Colon (tissue), 2 donors: ENCODE measurements around the gene MPHOSPH9.
"Not testable (repeated sequence)": the region's sequence is repeated elsewhere in the genome, so short reads cannot be mapped to it uniquely, and the experiment has no call there.

Experiments used
- FAIRE-seq: peaks from 2 replicates; lab custom pipeline; 2012; peaks lifted over from hg19 to GRCh38; lab: Jason Lieb, UNC
- donor health status: control.
- donor health status: control.

MPHOSPH9 gene

GRCh38 chr12:123227581-123228258 is 5.2 kb downstream of the MPHOSPH9 start:
- FAIRE-seq = no peak

- no peak for FAIRE-seq
Observed at GRCh38 chr12:123225443-123225842, 7.5 kb downstream of the MPHOSPH9 start.

- no peak for FAIRE-seq
Observed at GRCh38 chr12:123223241-123223668, 9.7 kb downstream of the MPHOSPH9 start.

- not testable (repeated sequence) for FAIRE-seq
Observed at GRCh38 chr12:123207815-123208214, 25.1 kb downstream of the MPHOSPH9 start.

GRCh38 chr12:123206794-123207193 is 26.1 kb downstream of the MPHOSPH9 start:
- FAIRE-seq = not testable (repeated sequence)

GRCh38 chr12:123200414-123200813 is 32.5 kb downstream of the MPHOSPH9 start:
- no peak for FAIRE-seq

GRCh38 chr12:123199936-123200335 is 33.0 kb downstream of the MPHOSPH9 start:
- no peak for FAIRE-seq

- FAIRE-seq = no peak
Observed at GRCh38 chr12:123187637-123188036, 45.3 kb downstream of the MPHOSPH9 start.

- no peak for FAIRE-seq
Observed at GRCh38 chr12:123180171-123180570, 52.8 kb downstream of the MPHOSPH9 start.

- no peak for FAIRE-seq
Observed at GRCh38 chr12:123171967-123172366, 61.0 kb downstream of the MPHOSPH9 start.

- FAIRE-seq = no peak
Observed at GRCh38 chr12:123167329-123167728, 65.6 kb downstream of the MPHOSPH9 start.

- FAIRE-seq = no peak
Observed at GRCh38 chr12:123165537-123165936, 67.4 kb downstream of the MPHOSPH9 start.

- no peak for FAIRE-seq
Observed at GRCh38 chr12:123164710-123165261, 68.2 kb downstream of the MPHOSPH9 start.

- no peak for FAIRE-seq
Observed at GRCh38 chr12:123164222-123164621, 68.7 kb downstream of the MPHOSPH9 start.

- FAIRE-seq = no peak
Observed at GRCh38 chr12:123163227-123163626, 69.7 kb downstream of the MPHOSPH9 start.

- no peak for FAIRE-seq
Observed at GRCh38 chr12:123160801-123161487, 72.0 kb downstream of the MPHOSPH9 start.

GRCh38 chr12:123153906-123154305 is 79.0 kb downstream of the MPHOSPH9 start:
- no peak for FAIRE-seq

GRCh38 chr12:123152833-123153232 is 80.1 kb downstream of the MPHOSPH9 start:
- FAIRE-seq = no peak

GRCh38 chr12:123151457-123152454 is 81.2 kb downstream of the MPHOSPH9 start:
- no peak for FAIRE-seq

GRCh38 chr12:123150744-123151456 is 82.0 kb downstream of the MPHOSPH9 start, which contains the start of gene PITPNM2:
Gene PITPNM2, minus strand, starts transcription at chr12:123151090. Its CDS starts 116,500 bp downstream, at chr12:123034590.
- FAIRE-seq = no peak

- no peak for FAIRE-seq
Observed at GRCh38 chr12:123150275-123150743, 82.6 kb downstream of the MPHOSPH9 start.
